NCI-H2227 (cell line): Measurements from ENCODE around the gene BBS12.

Source experiments
- DNase-seq: peaks from one replicate; lab custom pipeline; 2025; ENCODE audit not compliant: unreplicated experiment; lab: John Stamatoyannopoulos, UW

The BBS12 gene

GRCh38 chr4:122732329-122733026 lies at the start of gene BBS12:
Gene BBS12, plus strand, starts transcription at chr4:122732704. Its CDS starts 9,189 bp downstream, at chr4:122741893.
- DNase-seq: peak; percentile 98

- DNase-seq: no peak
These were observed 45.8 kb upstream of the BBS12 start for GRCh38 chr4:122686691-122687090.

- no peak for DNase-seq
These were observed 44.9 kb upstream of the BBS12 start for GRCh38 chr4:122687531-122688061.

- no peak for DNase-seq
These were observed 43.9 kb upstream of the BBS12 start for GRCh38 chr4:122688529-122689140.

- no peak for DNase-seq
These were observed 42.5 kb upstream of the BBS12 start for GRCh38 chr4:122689972-122690371.

- no peak for DNase-seq
These were observed 40.5 kb upstream of the BBS12 start for GRCh38 chr4:122691988-122692387.

- DNase-seq: no peak
These were observed 39.6 kb upstream of the BBS12 start for GRCh38 chr4:122692641-122693520.

GRCh38 chr4:122695226-122695625 lies 37.3 kb upstream of the BBS12 start:
- no peak for DNase-seq

GRCh38 chr4:122700178-122700725 lies 32.3 kb upstream of the BBS12 start:
- no peak for DNase-seq

- DNase-seq: no peak
These were observed 31.4 kb upstream of the BBS12 start for GRCh38 chr4:122701061-122701460.

- DNase-seq: no peak
These were observed 30.5 kb upstream of the BBS12 start for GRCh38 chr4:122701965-122702364.

GRCh38 chr4:122702939-122703338 lies 29.6 kb upstream of the BBS12 start:
- DNase-seq: no peak

- DNase-seq: no peak
These were observed 28.6 kb upstream of the BBS12 start for GRCh38 chr4:122703868-122704267.

GRCh38 chr4:122705009-122705408 lies 27.5 kb upstream of the BBS12 start:
- DNase-seq: no peak

GRCh38 chr4:122705547-122706117 lies 26.9 kb upstream of the BBS12 start:
- DNase-seq: no peak

GRCh38 chr4:122706511-122706910 lies 26.0 kb upstream of the BBS12 start:
- no peak for DNase-seq

- DNase-seq: no peak
These were observed 25.0 kb upstream of the BBS12 start for GRCh38 chr4:122707497-122707896.

GRCh38 chr4:122709236-122709635 lies 23.3 kb upstream of the BBS12 start:
- no peak for DNase-seq

GRCh38 chr4:122710434-122711308 lies 21.8 kb upstream of the BBS12 start:
- no peak for DNase-seq

- no peak for DNase-seq
These were observed 20.6 kb upstream of the BBS12 start for GRCh38 chr4:122711919-122712318.
